Tibial nerve (tissue), 4 donors: ENCODE results near the gene ATP6V0B. TPM values are rescaled to one million over a fixed set of nuclear protein-coding genes. Genes with fewer than 3 reads are reported as not detected.

Source experiments
- DNase-seq, 2 donors: peaks; one replicate each; pipeline ENCODE4 v3.0.0-alpha.2; 2019; ENCODE audit warnings: low spot score in 2 of 2
- H3K27ac ChIP-seq, 4 donors: fragments of 200-600 bp; sonication (generic) in 3 of 4; one replicate each; pipeline ENCODE4 v1.5.1; 2017 to 2019; ENCODE audit warnings: mild to moderate bottlenecking in 1 of 4
- H3K27me3 ChIP-seq, 2 donors: fragments of 200-600 bp; sonication (generic) in 1 of 2; one replicate each; pipeline versions ENCODE4 v1.5.1 to v1.6.0; 2017 to 2019
- H3K36me3 ChIP-seq, 3 donors: fragments of 200-600 bp; sonication (generic); one replicate each; pipeline ENCODE4 v1.5.1; 2018 to 2019
- H3K4me1 ChIP-seq, 4 donors: fragments of 200-600 bp; sonication (generic) in 3 of 4; one replicate each; pipeline ENCODE4 v1.5.1; 2017 to 2019
- H3K4me3 ChIP-seq, 4 donors: fragments of 200-600 bp; sonication (generic) in 3 of 4; one replicate each; pipeline ENCODE4 v1.5.1; 2017 to 2019; ENCODE audit warnings: mild to moderate bottlenecking in 1 of 4, moderate library complexity in 1 of 4
- H3K9me3 ChIP-seq, 4 donors: fragments of 200-600 bp; sonication (generic) in 3 of 4; one replicate each; pipeline ENCODE4 v1.5.1; 2017 to 2019
- CTCF ChIP-seq, 5 experiments: fragments of 200-600 bp in 3 of 5; fragments of 450-650 bp in 2 of 5; sonication (generic) in 3 of 5; IDR thresholded peaks; one replicate each; pipeline ENCODE4 v1.5.1; 2016 to 2019; ENCODE audit warnings: antibody characterized with exemption in 5 of 5, mild to moderate bottlenecking in 3 of 5, moderate library complexity in 2 of 5
- EP300 ChIP-seq, 2 donors: sonication (generic); formaldehyde crosslinking; IDR thresholded peaks; one replicate each; pipeline ENCODE4 v1.6.1; 2017; ENCODE audit warnings: antibody characterized with exemption in 2 of 2, mild to moderate bottlenecking in 1 of 2
- POLR2A ChIP-seq, 2 donors: fragments of 450-650 bp; IDR thresholded peaks; one replicate each; pipeline ENCODE4 v1.6.1; 2017; ENCODE audit warnings: antibody characterized with exemption in 2 of 2, mild to moderate bottlenecking in 2 of 2, moderate library complexity in 2 of 2
- WGBS, 2 donors: methylation state at CpG; one replicate each; pipeline ENCODE4 v1.1.5; 2018; 5-methylcytosine and 5-hydroxymethylcytosine counted together
- total RNA-seq, 4 donors: library from RNA; depleted of rRNA; stranded (reverse); fragments of >200 nt; gene quantifications; one replicate each; pipeline ENCODE4 v1.1.0, GENCODE V29; 2016

Gene ATP6V0B
- total RNA-seq, 4 donors from 2014 or later, result 101 to 132 (median 113) TPM

GRCh38 chr1:44021581-44022321, 47.0 kb downstream of the ATP6V0B start:
- H3K36me3 ChIP-seq, result peaks cover 0 to 18% (median 0%) of the 10 kb centered on the region in 3 donors
- WGBS, 2 donors, result 74 to 82% methylated on average over 7 to 10 of the region's 10 CpGs

GRCh38 chr1:44024031-44024902, 49.5 kb downstream of the ATP6V0B start:
- Histone ChIP-seq H3K4me1 (peaks cover 0 to 12% (median 5%) of the 10 kb centered on the region in 4 donors), H3K27ac (no peak overlapping the region), H3K36me3 (peaks cover 0 to 18% (median 0%) of the 10 kb centered on the region in 3 donors), H3K9me3 (no peaks in the 10 kb centered on the region), H3K27me3 (no peaks in the 10 kb centered on the region), H3K4me3 (no peak overlapping the region)
- no peak for TF ChIP-seq EP300 (IDR thresholded peaks at IDR 0.05)
- no peak for TF ChIP-seq CTCF (IDR thresholded peaks at IDR 0.05)
- TF ChIP-seq POLR2A (IDR thresholded peaks at IDR 0.05), result no peak
- WGBS, 2 donors, result 84 to 86% methylated on average over 11 to 13 of the region's 14 CpGs
- DNase-seq, result no peak

More at GRCh38 chr1:44021581-44022321, 47.0 kb downstream of the ATP6V0B start:
- Histone ChIP-seq H3K27me3 (no peaks in the 10 kb centered on the region), H3K4me1 (peaks cover 0 to 4% (median 0%) of the 10 kb centered on the region in 4 donors), H3K4me3 (no peak overlapping the region), H3K9me3 (no peaks in the 10 kb centered on the region), H3K27ac (no peak overlapping the region)
- DNase-seq, result no peak
- TF ChIP-seq POLR2A (IDR thresholded peaks at IDR 0.05) (no peak), EP300 (IDR thresholded peaks at IDR 0.05) (no peak)

- no peak for DNase-seq
- H3K27me3 ChIP-seq, result no peaks in the 10 kb centered on the region
- H3K4me3 ChIP-seq, result no peak overlapping the region
- H3K36me3 ChIP-seq, result peaks cover 0 to 18% (median 0%) of the 10 kb centered on the region in 3 donors
- no peak overlapping the region for H3K27ac ChIP-seq
- TF ChIP-seq POLR2A (IDR thresholded peaks at IDR 0.05) (no peak), CTCF (IDR thresholded peaks at IDR 0.05) (no peak), EP300 (IDR thresholded peaks at IDR 0.05) (no peak)
- WGBS, 2 donors, result 78% methylated on average over 13 of the region's 13 CpGs
- no peaks in the 10 kb centered on the region for H3K9me3 ChIP-seq
- peaks cover 0 to 12% (median 8%) of the 10 kb centered on the region in 4 donors for H3K4me1 ChIP-seq
Observed at GRCh38 chr1:44024903-44025525, 50.3 kb downstream of the ATP6V0B start.

- DNase-seq, result no peak
- H3K27me3 ChIP-seq, result no peaks in the 10 kb centered on the region
- WGBS, 2 donors, result 72 to 83% methylated on average over 3 of the region's 3 CpGs
- H3K4me3 ChIP-seq, result no peak overlapping the region
- TF ChIP-seq EP300 (IDR thresholded peaks at IDR 0.05) (no peak), POLR2A (IDR thresholded peaks at IDR 0.05) (no peak), CTCF (IDR thresholded peaks at IDR 0.05) (no peak)
- H3K27ac ChIP-seq, result peak overlapping the region in 1 of 4 donors; percentile 49
- H3K9me3 ChIP-seq, result no peaks in the 10 kb centered on the region
- H3K4me1 ChIP-seq, result peaks cover 0 to 12% (median 8%) of the 10 kb centered on the region in 4 donors
- H3K36me3 ChIP-seq, result peaks cover 0 to 18% (median 0%) of the 10 kb centered on the region in 3 donors
Observed at GRCh38 chr1:44025816-44026215, 51.1 kb downstream of the ATP6V0B start.

- Histone ChIP-seq H3K9me3 (no peaks in the 10 kb centered on the region), H3K4me3 (no peak overlapping the region), H3K27ac (no peak overlapping the region), H3K27me3 (no peaks in the 10 kb centered on the region), H3K4me1 (peaks cover 0 to 24% (median 11%) of the 10 kb centered on the region in 4 donors), H3K36me3 (peaks cover 0 to 13% (median 0%) of the 10 kb centered on the region in 3 donors)
- no peak for DNase-seq
- no peak for TF ChIP-seq CTCF (IDR thresholded peaks at IDR 0.05)
- WGBS, 2 donors, result 93 to 95% methylated on average over 3 of the region's 3 CpGs
Observed at GRCh38 chr1:44027320-44027719, 52.6 kb downstream of the ATP6V0B start.
